ENCODE data around the gene SGTB.

Gene SGTB, protein sequence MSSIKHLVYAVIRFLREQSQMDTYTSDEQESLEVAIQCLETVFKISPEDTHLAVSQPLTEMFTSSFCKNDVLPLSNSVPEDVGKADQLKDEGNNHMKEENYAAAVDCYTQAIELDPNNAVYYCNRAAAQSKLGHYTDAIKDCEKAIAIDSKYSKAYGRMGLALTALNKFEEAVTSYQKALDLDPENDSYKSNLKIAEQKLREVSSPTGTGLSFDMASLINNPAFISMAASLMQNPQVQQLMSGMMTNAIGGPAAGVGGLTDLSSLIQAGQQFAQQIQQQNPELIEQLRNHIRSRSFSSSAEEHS

DNA sequence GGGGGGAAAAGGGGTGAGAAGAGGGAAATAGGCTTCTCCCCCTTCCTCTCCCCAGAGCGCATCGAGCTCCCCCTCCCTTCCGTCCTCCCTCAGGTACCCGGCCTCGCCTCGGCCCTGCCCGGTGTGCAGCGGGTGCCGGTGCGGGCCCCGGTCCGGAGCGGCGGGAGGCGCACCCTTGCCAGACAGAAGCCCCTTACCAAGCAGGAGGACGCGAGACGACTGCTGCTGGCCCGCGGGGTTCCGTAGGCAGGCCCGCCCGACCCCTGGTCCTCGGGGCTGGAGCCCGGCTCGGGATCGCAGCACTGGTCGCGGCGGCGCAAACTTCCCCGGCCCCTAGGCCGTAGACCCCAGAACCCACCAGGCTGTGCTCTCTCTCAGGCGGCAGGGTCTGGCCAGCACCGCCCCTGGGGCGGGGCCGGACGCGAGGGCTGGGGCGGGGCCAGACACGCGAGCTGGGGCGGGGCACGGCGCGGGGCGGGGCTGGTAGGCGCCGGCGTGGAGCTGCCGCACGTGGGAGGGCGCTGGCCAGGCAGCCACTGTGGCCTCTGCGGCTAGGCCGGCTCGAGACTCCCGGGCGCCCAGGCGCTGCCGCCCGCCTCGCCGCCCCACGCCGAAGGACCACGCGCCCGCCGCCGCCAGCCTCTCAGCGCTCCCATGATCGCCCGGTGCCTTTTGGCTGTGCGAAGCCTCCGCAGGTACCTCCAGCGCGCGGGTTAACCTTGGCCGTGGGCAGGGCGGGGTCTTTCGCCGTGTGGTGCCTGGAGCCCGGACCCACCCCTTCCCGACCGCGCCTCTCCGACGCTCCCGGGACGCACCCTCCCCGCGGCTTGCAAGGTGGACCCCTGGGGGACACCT lies at the start of gene SGTB, which contains the start of gene NLN:
SGTB (minus strand) TSS at position 390 of the 855 bp plus-strand sequence. CDS start 1,302 bp downstream, outside the sequence.
NLN (plus strand) TSS at position 486 of the 855 bp plus-strand sequence; CDS start at position 655, 169 bp downstream.
- peak; percentile 77 to 91 for DNase-seq

DNA sequence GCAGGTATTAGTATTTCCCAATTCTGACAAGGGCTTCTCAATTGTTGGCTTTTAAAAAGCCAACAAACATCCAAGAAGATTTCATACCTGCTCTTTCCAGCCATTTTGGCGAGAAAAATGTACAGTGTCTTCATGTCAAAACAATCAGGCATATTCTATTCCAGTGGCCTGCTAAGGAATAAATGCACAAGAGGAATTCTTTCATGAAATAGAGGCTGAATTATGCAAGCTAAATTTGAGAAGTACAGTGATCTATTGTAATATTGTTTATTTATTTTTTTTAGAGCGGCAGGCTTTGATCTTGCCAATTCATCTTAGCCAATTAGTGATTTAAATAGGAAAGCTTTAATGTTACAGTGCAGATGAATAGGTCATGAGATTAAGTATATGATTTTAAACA lies 49.4 kb upstream of the SGTB start:
- DNase-seq, result no peak

DNA sequence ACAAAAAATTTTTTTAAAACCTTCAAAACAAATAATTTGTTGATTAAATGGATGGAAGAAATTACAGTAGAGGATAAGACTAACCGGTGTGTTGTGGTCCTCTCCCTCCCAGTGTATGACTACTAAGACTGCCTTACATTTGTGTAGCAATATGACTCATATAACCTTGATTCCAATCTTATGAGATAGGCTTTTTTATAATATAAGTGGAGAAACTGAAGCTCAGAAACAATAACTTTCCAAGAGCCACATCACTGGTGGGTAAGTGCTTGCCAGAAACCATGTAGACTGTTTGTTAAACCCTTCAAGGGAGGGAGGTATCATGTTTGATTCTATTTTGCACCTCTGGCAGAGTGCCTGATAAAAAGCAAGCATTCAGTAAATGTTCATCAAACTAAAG lies 47.6 kb upstream of the SGTB start:
- no peak for DNase-seq

DNA sequence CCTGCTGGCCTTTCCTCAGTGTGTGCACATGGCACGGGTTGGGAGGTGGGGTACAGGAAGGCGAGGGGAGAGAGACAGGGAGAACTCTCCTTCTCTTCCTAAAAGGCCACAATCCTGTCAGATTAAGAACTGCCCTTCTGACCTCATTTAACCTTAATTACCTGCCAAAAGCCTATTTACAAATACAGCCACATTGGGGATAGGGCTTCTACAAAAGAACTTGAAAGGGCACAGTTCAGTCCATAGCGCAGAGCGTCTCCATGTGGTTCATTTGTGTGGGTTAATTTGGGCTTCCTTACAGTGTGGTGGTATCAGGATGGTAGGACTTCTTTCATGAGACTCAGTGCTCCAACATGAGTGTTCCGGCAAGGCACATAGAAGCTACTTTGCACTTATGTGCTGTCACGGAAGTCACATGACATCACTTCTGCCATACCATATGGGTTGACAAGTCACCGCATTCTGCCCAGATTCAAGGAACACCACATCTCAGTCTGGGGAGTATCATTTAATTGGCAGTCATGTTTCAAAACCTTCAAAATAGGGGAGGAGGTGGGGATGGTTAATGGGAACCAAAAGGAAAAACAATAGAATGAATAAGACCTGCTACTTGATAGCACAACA lies 46.9 kb upstream of the SGTB start:
- no peak for DNase-seq

GRCh38 chr5:65767565-65767964 lies 45.7 kb upstream of the SGTB start:
- no peak for DNase-seq

DNA sequence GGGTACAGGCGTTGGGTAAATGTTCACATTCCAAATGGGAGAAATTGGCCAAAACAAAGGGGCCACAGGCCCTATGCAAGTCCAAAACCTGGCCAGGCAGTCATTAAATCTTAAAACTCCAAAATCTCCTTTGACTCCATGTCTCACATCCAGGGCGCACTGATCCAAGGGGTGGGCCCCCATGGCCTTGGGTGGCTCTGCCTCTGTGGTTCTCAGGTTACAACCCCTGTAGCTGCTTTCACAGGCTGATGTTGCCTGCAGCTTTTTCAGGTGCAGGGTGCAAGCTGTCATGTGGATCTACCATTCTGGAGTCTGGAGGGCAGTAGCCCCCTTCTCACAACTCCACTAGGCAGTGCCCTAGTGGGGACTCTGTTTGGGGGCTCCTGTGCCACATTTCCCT lies 44.9 kb upstream of the SGTB start:
- DNase-seq, result no peak

- DNase-seq, result no peak
Observed at GRCh38 chr5:65766175-65766574, 44.3 kb upstream of the SGTB start.

- no peak for DNase-seq
Observed at GRCh38 chr5:65765582-65765981, 43.7 kb upstream of the SGTB start.

GRCh38 chr5:65762234-65762633 lies 40.3 kb upstream of the SGTB start:
- DNase-seq, result no peak

DNA sequence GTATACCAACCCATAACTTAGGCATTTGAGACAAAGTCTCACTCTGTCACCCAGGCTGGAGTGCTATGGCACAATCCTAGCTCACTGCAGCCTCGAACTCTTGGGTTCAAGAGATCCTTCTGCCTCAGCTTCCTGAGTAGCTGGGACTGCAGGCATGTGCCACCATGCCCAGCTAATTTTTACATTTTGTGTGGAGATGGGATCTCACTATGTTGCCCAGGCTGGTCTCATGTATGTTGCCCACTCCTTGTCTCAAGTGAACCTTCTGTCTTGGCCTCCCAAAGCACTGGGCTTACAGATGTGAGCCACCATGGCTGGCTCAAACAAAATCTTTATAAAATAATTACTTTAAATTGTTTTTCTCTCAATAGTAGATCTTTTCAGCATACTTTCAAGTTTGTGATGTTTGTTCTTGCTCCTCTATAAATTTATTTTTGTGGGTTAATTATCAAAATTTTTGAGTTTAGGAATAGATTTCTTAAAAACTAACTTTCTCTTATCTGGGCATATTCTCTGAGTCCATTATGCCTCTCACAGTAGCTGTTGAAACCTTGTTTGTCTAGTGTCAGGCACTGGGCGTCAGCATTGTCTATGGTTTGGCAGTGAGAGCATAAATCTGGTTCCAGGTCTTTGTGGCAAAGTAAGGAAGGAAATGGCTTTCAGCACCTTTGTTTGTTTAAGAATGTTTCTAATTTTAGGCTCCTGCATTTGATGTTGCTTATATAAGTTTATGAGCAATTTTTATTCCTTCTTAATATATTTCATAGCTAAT lies 38.8 kb upstream of the SGTB start:
- no peak for DNase-seq

- DNase-seq, result no peak
Observed at GRCh38 chr5:65758546-65759144, 36.7 kb upstream of the SGTB start.

DNA sequence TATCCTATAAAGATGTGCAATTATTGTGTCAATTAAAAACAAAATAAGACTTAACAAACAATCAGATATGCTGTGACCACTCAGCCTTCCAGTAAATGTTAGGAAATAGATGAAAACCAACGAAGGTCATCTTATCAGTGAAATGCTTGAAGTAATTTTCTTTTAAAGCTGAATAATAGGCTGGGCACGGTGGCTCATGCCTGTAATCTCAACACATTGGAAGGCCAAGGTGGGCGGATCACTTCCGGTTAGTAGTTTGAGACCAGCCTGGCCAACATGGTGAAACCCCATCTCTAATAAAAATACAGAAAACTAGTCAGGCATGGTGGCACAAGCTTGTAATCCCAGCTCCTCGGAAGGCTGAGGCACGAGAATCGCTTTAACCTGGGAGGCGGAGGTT lies 31.3 kb upstream of the SGTB start:
- DNase-seq, result no peak

DNA sequence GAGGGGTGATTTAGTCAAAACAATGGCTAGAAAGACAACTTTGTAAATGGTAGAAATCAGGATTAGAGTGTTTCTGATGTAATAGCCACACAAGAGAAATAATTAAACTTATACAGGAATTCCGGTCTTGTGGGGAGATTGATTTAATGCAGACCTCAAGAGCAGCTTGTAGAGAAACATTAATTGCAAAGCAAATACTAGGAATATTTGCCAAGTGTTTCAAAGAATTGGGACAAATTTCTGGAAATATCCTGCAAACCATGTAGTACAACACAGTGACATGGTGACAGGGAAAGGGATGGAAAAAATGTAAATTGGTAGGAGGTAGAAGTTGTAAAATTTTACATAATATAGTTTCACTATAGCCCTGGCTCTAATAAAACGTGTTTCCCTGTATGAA lies 29.0 kb upstream of the SGTB start:
- DNase-seq, result no peak

- no peak for DNase-seq
Observed at GRCh38 chr5:65749956-65750355, 28.0 kb upstream of the SGTB start.

DNA sequence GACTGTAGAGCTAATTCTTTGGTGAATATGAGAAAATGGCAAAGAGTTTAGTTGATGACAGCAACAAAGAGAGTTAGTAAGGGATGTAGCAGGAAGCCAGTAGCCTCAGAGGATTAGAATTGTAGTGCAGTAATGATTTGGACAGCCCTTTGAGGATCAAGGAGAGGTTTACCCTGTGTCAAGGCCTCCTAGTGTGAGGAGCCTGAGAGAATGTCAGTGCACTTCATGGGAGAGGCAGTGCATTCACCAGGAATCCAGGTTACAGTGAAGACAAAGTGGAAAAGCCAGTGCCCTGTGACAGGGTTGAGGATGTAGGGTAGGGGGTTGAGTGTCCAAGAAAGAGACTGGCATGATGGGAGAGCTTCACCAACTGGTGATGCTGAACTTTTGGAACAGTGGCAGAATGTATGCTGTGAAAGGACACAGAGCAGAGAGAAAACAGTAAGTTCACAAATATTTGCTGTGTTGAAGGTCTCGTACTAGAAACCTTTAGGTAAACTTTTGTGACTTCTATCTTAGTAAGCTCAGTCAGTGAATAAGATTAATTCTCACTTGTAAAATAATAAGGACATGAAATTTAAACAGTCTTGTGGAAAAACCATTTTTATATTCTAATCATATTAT lies 27.4 kb upstream of the SGTB start:
- no peak for DNase-seq

DNA sequence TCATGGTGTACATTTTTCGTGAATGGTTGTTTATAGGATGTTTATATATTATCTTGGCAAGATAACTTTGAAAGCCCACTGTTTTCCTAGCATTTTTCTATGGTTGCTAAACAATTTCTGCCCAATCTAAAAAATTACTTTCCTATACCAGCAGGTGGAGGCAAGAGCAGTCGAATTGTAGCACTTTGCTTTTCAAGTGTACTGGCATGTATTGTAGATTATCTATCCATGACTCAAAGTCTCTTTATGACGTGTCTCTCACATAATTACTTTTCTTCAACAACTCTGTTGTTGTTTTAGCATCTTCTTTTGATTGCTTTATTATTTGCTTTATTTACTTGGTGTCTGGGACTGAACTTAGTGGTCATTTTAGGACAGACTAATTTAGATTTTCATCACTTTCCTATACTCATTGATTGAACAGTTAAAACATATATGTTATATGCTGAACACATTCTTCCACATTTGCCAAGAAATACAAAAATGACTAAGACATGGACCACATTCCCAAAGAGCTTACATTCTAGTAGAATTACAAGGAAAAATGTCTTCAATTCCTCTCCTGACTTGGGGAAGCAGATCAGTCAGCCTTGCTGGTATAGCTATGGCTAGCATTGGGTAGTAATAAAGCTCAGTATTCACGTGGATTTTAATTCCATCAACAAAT lies 20.8 kb upstream of the SGTB start:
- DNase-seq, result no peak

GRCh38 chr5:65739162-65739561 lies 17.3 kb upstream of the SGTB start:
- no peak for DNase-seq

- DNase-seq, result no peak
Observed at GRCh38 chr5:65738305-65738704, 16.4 kb upstream of the SGTB start.

DNA sequence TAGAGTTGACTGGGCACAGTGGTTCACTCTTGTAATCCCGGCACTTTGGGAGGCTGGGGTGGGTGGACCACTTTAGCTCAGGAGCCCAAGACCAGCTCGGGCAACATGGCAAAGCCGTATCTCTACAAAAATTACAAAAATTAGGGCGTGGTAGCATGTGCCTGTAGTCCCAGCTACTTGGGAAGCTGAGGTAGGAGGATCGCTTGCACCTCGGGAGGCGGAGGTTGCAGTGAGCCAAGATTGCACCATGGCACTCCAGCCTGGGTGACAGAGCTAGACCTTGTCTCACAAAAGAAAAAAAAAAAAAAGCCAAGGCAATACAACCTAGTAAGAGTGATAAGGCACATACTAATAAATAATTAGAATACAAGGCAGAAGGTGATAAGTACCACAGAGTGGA lies 15.9 kb upstream of the SGTB start:
- DNase-seq, result no peak

DNA sequence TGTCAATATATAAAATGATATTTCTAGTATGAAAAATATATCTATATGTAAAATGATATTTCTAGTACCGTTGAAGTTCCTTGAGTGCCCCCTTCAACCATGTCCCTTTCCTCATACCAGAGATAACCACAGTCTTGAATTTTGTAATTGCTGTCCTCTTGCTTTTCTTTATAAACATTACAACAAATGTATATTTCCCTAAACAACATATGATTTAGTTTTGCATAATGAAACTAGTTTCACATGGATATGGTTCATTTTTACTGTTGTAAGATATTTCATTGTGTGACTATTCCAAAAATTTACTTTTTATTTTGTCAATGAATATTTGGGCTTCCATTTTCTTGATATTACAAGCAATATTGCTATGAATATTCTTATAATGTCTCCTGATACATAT lies 14.1 kb upstream of the SGTB start:
- no peak for DNase-seq

GRCh38 chr5:65734921-65735320 lies 13.0 kb upstream of the SGTB start:
- no peak for DNase-seq

Measured in NCI-H187 (cell line).